GM19193 (cell line): ENCODE data around the gene AMZ1.

Experiments
- POLR2A ChIP-seq: IDR thresholded peaks from 4 replicates; pipeline ENCODE4 v1.6.1; 2011; ENCODE audit not compliant: insufficient read depth, insufficient read length; ENCODE audit errors: extremely low read depth

Gene AMZ1

DNA sequence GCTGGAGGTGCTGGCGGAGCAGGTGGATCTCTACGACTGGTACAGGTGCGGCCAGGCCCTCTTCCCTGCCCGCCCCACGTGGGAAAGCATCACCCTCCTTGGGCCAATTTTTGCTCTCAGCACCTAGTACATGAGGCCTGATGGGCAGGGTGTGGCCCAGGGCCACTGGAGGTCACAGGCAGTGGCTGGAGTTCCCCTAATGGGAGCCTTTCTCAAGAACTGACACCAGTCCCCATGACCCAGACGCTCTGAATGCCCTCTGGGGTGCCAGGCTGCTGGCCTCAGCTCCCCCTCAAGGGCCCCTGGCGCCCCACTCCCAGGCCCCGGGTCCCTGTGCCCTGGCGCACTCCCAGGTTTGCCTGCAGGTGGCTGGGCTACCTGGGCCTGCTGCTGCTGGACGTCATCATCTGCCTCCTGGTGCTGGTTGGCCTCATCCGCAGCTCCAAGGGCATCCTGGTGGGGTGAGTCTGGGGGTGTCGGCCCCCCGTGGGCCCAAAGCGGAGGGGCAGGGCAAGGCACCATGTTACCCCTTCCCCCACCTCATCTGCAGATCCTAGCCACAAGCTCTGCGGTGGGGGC lies 40.3 kb upstream of the AMZ1 start:
- TF ChIP-seq POLR2A = no peak

DNA sequence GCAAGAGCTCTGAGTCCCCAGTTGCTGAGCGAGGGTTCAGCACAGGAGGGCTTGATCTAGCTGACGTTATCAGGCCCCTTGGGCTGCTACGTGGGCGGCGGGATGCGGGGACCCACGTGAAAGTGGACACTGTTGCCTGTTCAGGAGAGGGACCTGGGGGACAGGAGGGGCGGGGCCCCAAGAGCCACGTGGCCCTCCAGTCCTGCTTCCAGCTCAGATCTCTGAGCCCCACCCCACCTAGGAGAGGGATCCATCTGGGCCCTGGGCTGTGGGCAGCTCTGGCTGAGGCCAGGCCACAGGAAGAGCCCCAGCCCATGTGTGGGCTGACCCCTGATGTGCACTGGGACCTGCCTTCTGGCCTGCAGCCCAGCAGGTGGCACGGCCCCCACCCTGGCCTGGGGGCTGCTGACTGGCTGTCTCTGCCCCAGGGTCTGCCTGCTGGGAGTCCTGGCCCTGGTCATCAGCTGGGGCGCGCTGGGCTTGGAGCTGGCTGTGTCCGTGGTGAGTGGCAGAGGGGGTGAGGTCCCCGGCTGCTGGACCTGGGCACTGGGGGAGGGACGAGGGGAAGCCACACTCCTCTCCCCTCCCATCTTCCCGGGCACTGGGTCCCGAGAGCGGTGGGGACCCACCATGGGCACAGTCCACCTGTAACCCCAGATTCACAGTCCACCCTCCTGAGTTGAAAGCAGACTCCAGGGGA lies 38.7 kb upstream of the AMZ1 start:
- TF ChIP-seq POLR2A = no peak

- no peak for TF ChIP-seq POLR2A
Observed at GRCh38 chr7:2649991-2650390, 38.0 kb upstream of the AMZ1 start.

- TF ChIP-seq POLR2A = no peak
Observed at GRCh38 chr7:2650451-2650850, 37.6 kb upstream of the AMZ1 start.

DNA sequence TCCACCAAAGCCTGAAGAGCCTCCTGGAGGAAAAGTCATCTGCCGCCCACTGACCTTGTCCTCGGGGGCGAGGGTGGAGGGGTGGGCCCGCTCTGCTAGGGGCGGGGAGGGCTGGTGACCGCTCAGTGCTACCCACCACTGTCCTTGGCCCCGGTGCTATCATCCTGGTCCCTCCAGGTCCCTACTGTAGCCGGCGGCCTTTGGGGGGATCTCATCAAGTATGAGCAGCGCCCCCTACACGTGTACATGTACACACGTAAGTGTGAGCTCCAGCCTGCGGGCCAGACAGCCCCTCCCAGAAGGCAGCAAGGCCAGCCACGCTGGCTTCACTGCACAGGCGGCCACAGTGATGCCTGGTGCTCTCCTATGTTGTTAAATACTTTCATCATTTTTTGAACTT lies 36.7 kb upstream of the AMZ1 start:
- no peak for TF ChIP-seq POLR2A

DNA sequence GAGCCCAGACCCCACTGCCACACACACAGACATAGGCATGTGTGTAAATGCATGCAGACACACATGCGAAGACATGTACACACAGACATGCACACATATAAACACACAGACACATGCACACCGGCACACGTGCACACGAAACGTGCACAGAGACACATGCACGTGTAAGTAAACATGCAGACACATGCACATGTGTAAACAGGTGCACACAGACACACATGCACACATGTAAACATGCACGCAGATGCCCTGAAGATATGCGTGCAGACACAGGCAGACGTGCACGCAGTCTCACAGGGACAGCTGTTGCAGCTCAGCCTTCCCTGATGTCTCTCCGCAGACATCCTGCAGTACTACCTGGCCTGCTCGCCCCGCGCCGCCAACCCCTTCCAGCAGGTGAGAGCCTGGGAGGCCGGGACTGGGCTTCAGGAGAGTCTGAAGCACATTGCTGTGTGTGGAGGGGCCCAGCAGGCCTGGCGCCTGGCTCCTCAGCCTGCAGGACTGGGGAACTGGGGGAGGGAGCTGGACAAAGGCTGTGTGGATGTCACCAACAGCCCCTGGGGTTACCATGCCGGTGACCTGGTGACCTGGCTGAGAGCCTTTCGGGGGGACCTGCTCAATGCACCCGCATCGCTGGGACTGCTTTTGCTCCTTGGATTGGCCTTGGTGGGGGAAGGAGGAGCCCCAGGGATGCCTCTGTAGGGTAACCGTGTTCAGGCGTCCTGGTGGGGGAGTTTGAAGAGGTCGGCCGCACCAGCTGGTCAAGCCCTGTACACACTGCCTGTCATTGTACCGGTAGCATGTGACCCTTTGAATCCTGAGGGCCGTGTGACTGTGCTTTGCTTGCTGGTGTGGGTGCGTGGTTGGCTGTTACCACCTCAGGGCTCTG lies 35.9 kb upstream of the AMZ1 start:
- no peak for TF ChIP-seq POLR2A

DNA sequence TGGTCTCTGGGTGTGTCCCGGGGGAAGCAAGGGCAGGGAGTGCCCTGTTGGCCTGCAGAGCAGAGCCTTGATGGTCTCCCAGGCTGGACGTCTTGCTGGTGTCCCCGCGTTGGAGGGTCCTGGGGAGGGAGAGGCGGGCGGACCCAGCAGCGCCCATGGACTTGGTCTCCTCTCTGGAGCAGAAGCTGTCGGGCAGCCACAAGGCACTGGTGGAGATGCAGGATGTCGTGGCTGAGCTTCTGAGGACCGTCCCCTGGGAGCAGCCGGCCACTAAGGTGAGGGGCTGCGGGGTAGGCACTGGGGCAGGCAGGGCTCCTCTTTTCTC lies 35.3 kb upstream of the AMZ1 start:
- no peak for TF ChIP-seq POLR2A

DNA sequence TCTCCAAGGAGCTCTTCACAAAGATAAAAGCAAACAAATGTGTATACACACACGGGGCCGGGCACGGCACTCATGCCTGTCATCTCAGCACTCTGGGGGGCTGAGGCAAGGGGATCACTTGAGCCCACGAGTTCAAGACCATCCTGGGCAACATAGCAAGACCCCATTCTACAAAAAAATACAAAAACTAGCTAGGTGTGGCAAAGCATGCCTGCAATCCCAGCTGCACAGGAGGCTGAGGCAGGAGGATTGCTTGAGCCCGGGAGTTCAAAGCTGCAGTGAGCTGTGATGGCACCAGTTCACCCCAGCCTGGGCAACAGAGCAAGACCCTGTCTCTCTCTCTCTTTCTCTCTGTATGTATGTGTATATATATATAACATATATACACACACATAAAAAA lies 33.9 kb upstream of the AMZ1 start:
- no peak for TF ChIP-seq POLR2A

GRCh38 chr7:2655870-2656614 lies 32.0 kb upstream of the AMZ1 start:
- no peak for TF ChIP-seq POLR2A

GRCh38 chr7:2657208-2657607 lies 30.8 kb upstream of the AMZ1 start:
- no peak for TF ChIP-seq POLR2A

DNA sequence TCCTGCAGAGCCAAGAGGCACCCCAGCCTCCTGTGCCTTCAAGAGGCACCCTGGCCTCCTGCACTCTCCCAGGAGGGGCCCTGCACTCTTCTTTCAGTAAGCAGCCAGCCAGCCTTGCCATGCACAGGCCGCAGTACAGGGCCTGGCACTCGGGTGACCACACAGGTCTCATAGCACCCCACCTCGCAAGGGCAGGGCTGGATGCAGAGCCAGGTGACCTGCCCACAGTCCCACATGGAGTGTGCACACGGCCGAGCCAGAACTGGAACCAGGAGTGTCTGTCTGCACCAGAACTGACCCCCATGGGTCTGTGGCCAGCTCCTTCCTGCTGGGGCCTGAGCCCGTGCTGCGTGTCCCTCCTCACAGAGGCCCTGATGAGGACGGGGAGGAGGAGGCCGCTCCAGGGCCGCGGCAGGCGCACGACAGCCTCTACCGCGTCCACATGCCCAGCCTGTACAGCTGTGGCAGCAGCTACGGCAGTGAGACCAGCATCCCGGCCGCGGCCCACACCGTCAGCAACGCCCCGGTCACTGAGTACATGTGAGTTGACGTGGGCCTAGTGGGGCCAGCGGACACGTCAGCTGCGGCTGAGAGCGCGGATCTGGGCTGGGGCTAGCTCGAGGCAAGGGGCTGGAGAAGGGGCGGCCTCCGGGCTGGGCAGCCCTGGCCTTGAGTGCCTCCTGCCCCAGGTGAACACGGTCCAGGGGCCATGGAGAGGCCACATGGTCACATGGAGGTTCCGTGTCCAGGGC lies 29.9 kb upstream of the AMZ1 start:
- no peak for TF ChIP-seq POLR2A

DNA sequence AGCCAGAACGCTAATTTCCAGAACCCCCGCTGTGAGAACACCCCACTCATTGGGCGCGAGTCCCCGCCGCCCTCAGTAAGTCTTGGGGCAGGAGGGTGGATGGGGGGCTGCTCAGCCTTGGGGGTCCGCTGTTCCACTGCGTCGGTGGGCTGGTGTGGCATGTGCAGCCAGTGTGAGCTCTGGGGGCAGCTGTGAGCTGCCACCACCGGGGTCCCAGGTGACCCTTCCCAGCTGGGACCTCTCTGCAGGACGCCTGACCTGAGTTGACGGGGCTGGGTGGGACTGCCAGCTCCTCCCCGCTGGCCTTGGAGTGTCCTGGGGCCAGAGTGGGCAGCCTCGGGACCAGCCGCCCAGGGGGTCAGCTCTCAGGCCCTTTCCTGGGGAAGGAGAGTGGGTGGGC lies 29.1 kb upstream of the AMZ1 start:
- no peak for TF ChIP-seq POLR2A

GRCh38 chr7:2659556-2660358 lies 28.2 kb upstream of the AMZ1 start:
- no peak for TF ChIP-seq POLR2A
